Measurements from ENCODE around the gene LIPN. TPM values are rescaled to one million over a fixed set of nuclear protein-coding genes. Genes with fewer than 3 reads are reported as not detected.

Gene LIPN
- total and polyA plus RNA-seq, 12 donors, result 0.06 to 0.53 (median 0.46) TPM; not detected in 9

- 66 to 74% methylated on average over 2 of the region's 2 CpGs for WGBS, 2 donors
- ATAC-seq, result no peak
- DNase-seq, result no peak
- Histone ChIP-seq H3K36me3 (no peaks in the 10 kb centered on the region), H3K4me3 (no peak overlapping the region), H3K9me3 (no peaks in the 10 kb centered on the region), H3K27ac (no peak overlapping the region), H3K27me3 (peaks cover 0 to 3% (median 0%) of the 10 kb centered on the region in 7 donors), H3K4me1 (no peaks in the 10 kb centered on the region)
- intact Hi-C loops (cut with DNase I), result loop anchor here in 1 of 10 donors (10.0 kb wide), 1 partner anchor 96 kb away; no protein-coding TSS in a partner anchor
- no peak for TF ChIP-seq CTCF (IDR thresholded peaks at IDR 0.05)
Measured at GRCh38 chr10:88781206-88781605, 21.4 kb downstream of the LIPN start.

GRCh38 chr10:88782222-88782621 is 22.4 kb downstream of the LIPN start:
- Histone ChIP-seq H3K9me3 (no peaks in the 10 kb centered on the region), H3K27ac (no peak overlapping the region), H3K27me3 (peaks cover 0 to 4% (median 0%) of the 10 kb centered on the region in 7 donors), H3K4me3 (no peak overlapping the region), H3K4me1 (no peaks in the 10 kb centered on the region), H3K36me3 (no peaks in the 10 kb centered on the region)
- DNase-seq (no peak), ATAC-seq (no peak)
- intact Hi-C loops (cut with DNase I), result loop anchor here in 1 of 10 donors (10.0 kb wide), 1 partner anchor 97 kb away; no protein-coding TSS in a partner anchor
- WGBS, 2 donors, result 77 to 92% methylated on average over 3 of the region's 3 CpGs
- no peak for TF ChIP-seq CTCF (IDR thresholded peaks at IDR 0.05)

- no peak for ATAC-seq
- Histone ChIP-seq H3K4me1 (no peaks in the 10 kb centered on the region), H3K4me3 (no peak overlapping the region), H3K36me3 (no peaks in the 10 kb centered on the region), H3K27ac (no peak overlapping the region), H3K9me3 (no peaks in the 10 kb centered on the region), H3K27me3 (peaks cover 0 to 4% (median 0%) of the 10 kb centered on the region in 7 donors)
- no peak for DNase-seq
- no peak for TF ChIP-seq CTCF (IDR thresholded peaks at IDR 0.05)
- intact Hi-C loops (cut with DNase I), result loop anchor here in 1 of 10 donors (10.0 kb wide), 1 partner anchor 99 kb away; no protein-coding TSS in a partner anchor
- WGBS, 2 donors, result 67 to 78% methylated on average over 3 of the region's 3 CpGs
Measured at GRCh38 chr10:88783724-88784123, 23.9 kb downstream of the LIPN start.

GRCh38 chr10:88786032-88786770 is 26.4 kb downstream of the LIPN start:
- H3K4me1 ChIP-seq, result no peaks in the 10 kb centered on the region
- DNase-seq (no peak), ATAC-seq (no peak)
- H3K4me3 ChIP-seq, result no peak overlapping the region
- H3K27ac ChIP-seq, result no peak overlapping the region
- intact Hi-C loops (cut with DNase I), result loop anchor here in 1 of 10 donors (10.0 kb wide), 1 partner anchor 101 kb away; no protein-coding TSS in a partner anchor
- no peaks in the 10 kb centered on the region for H3K36me3 ChIP-seq
- no peaks in the 10 kb centered on the region for H3K9me3 ChIP-seq
- 83 to 85% methylated on average over 10 of the region's 10 CpGs for WGBS, 2 donors
- no peak for TF ChIP-seq CTCF (IDR thresholded peaks at IDR 0.05)
- peaks cover 0 to 4% (median 0%) of the 10 kb centered on the region in 7 donors for H3K27me3 ChIP-seq
